Hepatocyte (in vitro differentiated cells): ENCODE data around the gene FARP2. TPM values are rescaled to one million over a fixed set of nuclear protein-coding genes. Genes with fewer than 3 reads are reported as not detected.

Source experiments
- DNase-seq: peaks from one replicate; pipeline ENCODE4 v3.0.0-alpha.2; 2016; ENCODE audit warnings: low spot score
- H2AFZ ChIP-seq: fragments of 200-600 bp; sonication (generic); 2 replicates; pipeline ENCODE4 v1.6.0; 2016; ENCODE audit warnings: antibody characterized with exemption, mild to moderate bottlenecking
- H3K27ac ChIP-seq: fragments of 200-600 bp; sonication (generic); 2 replicates; pipeline ENCODE4 v1.5.1; 2016; ENCODE audit warnings: mild to moderate bottlenecking
- H3K27me3 ChIP-seq: fragments of 200-600 bp; sonication (generic); 2 replicates; pipeline ENCODE4 v1.6.1; 2016
- H3K36me3 ChIP-seq: fragments of 200-600 bp; sonication (generic); replicated peaks from 2 replicates; pipeline ENCODE4 v1.5.1; 2016; ENCODE audit warnings: low read depth; ENCODE audit not compliant: insufficient read depth
- H3K4me1 ChIP-seq: fragments of 200-600 bp; sonication (generic); 2 replicates; pipeline ENCODE4 v1.5.1; 2016; ENCODE audit warnings: mild to moderate bottlenecking, moderate library complexity; ENCODE audit not compliant: insufficient read depth
- H3K4me2 ChIP-seq: fragments of 200-600 bp; sonication (generic); 2 replicates; pipeline ENCODE4 v1.6.0; 2016
- H3K4me3 ChIP-seq: fragments of 200-600 bp; sonication (generic); 2 replicates; pipeline ENCODE4 v1.5.1; 2016; ENCODE audit warnings: mild to moderate bottlenecking
- H3K79me2 ChIP-seq: fragments of 200-600 bp; sonication (generic); 2 replicates; pipeline ENCODE4 v1.6.0; 2017; ENCODE audit warnings: mild to moderate bottlenecking
- H3K9me2 ChIP-seq: fragments of 200-600 bp; sonication (generic); replicated peaks from 2 replicates; pipeline ENCODE4 v1.6.0; 2017; ENCODE audit warnings: mild to moderate bottlenecking; ENCODE audit not compliant: insufficient read depth
- H3K9me3 ChIP-seq: fragments of 200-600 bp; sonication (generic); 2 replicates; pipeline ENCODE4 v1.5.1; 2016; ENCODE audit warnings: low read depth, mild to moderate bottlenecking
- H4K20me1 ChIP-seq: fragments of 200-600 bp; sonication (generic); 2 replicates; pipeline ENCODE4 v1.6.0; 2016; ENCODE audit warnings: mild to moderate bottlenecking; ENCODE audit not compliant: insufficient read depth, poor library complexity, severe bottlenecking
- EZH2 ChIP-seq: fragments of 200-600 bp; sonication (generic); IDR thresholded peaks from 2 replicates; pipeline ENCODE4 v1.6.1; 2016; ENCODE audit warnings: antibody characterized with exemption, mild to moderate bottlenecking, borderline replicate concordance
- EZH2phosphoT487 ChIP-seq: fragments of 200-600 bp; sonication (generic); IDR thresholded peaks from one replicate; pipeline ENCODE4 v1.6.1; 2018; ENCODE audit warnings: antibody characterized with exemption, mild to moderate bottlenecking, low read depth, moderate library complexity; ENCODE audit not compliant: unreplicated experiment, severe bottlenecking
- WGBS: methylation state at CpG from one replicate; pipeline ENCODE4 v1.1.6; 2016; ENCODE audit warnings: low lambda C conversion rate; ENCODE audit errors: missing lambda C conversion rate; 5-methylcytosine and 5-hydroxymethylcytosine counted together
- polyA plus RNA-seq: library from polyadenylated mRNA; unstranded; fragments of >200 nt; fragmentation: Nextera tagmentation; extraction: Ambion mirVana; gene quantifications from 2 replicates; pipeline ENCODE4 v1.2.1, GENCODE V29; 2016
- total RNA-seq: library from RNA; depleted of rRNA; stranded (reverse); fragments of >200 nt; gene quantifications from 2 replicates; pipeline ENCODE4 v1.2.3, GENCODE V29; 2014
- TF ChIP-seq, protein P1 (sequence below): fragments of 200-600 bp; sonication (generic); IDR thresholded peaks from 2 replicates; pipeline ENCODE4 v1.5.1; 2016; ENCODE audit warnings: antibody characterized with exemption, mild to moderate bottlenecking; ENCODE audit not compliant: poor library complexity

The FARP2 gene
- total and polyA plus RNA-seq, 2 experiments from 2014 or later, result 29.1 to 29.6 TPM

DNA sequence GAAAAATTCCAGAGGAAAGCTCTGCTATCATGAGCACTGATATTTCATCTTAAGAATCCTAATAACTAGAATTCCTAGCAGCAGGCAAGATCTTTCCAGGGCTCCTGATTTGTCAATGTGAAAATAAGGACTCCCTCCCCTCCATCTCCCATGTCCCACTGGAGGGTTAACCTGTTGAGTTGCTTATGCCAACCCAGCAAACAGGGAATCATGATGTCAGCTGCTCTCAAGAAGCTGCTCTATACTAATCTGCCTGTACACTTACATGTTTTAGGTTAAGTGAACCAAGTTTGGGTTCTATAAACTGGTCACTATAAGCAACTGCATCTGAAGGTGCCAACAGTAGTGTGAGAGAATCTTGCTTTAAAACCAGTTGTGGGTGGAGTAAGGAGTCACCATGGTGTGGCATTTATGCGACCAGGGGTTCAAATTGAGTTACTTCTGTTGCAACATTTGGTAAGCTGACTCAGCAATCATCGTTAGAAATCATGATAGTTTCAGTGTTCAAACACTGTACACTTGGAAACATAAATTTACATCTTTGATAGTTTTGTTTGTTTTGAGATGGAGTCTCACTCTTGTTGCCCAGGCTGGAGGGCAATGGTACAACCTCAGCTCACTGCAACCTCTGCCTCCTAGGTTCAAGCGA is 98.9 kb downstream of the FARP2 start:
- no peaks in the 10 kb centered on the region for H4K20me1 ChIP-seq
- no peaks in the 10 kb centered on the region for H3K27me3 ChIP-seq
- WGBS, result 92% methylated on average over 3 of the region's 3 CpGs
- H3K36me3 ChIP-seq, result no peaks in the 10 kb centered on the region
- H3K9me3 ChIP-seq, result no peaks in the 10 kb centered on the region
- no peak overlapping the region for H3K4me3 ChIP-seq
- H3K79me2 ChIP-seq, result no peaks in the 10 kb centered on the region
- no peak overlapping the region for H3K4me2 ChIP-seq
- H3K27ac ChIP-seq, result no peak overlapping the region
- no peaks in the 10 kb centered on the region for H3K9me2 ChIP-seq
- H2AFZ ChIP-seq, result no peak overlapping the region
- no peaks in the 10 kb centered on the region for H3K4me1 ChIP-seq
- no peak for DNase-seq
- TF ChIP-seq EZH2phosphoT487 (no peak), EZH2 (no peak)
- TF ChIP-seq, protein P1, sequence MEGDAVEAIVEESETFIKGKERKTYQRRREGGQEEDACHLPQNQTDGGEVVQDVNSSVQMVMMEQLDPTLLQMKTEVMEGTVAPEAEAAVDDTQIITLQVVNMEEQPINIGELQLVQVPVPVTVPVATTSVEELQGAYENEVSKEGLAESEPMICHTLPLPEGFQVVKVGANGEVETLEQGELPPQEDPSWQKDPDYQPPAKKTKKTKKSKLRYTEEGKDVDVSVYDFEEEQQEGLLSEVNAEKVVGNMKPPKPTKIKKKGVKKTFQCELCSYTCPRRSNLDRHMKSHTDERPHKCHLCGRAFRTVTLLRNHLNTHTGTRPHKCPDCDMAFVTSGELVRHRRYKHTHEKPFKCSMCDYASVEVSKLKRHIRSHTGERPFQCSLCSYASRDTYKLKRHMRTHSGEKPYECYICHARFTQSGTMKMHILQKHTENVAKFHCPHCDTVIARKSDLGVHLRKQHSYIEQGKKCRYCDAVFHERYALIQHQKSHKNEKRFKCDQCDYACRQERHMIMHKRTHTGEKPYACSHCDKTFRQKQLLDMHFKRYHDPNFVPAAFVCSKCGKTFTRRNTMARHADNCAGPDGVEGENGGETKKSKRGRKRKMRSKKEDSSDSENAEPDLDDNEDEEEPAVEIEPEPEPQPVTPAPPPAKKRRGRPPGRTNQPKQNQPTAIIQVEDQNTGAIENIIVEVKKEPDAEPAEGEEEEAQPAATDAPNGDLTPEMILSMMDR, result no peak

GRCh38 chr2:241456546-241456945 is 100.5 kb downstream of the FARP2 start:
- H3K36me3 ChIP-seq, result no peaks in the 10 kb centered on the region
- H3K4me3 ChIP-seq, result no peak overlapping the region
- no peaks in the 10 kb centered on the region for H3K79me2 ChIP-seq
- H3K9me3 ChIP-seq, result no peaks in the 10 kb centered on the region
- no peak overlapping the region for H3K4me2 ChIP-seq
- H4K20me1 ChIP-seq, result no peaks in the 10 kb centered on the region
- no peak overlapping the region for H2AFZ ChIP-seq
- H3K27ac ChIP-seq, result no peak overlapping the region
- no peaks in the 10 kb centered on the region for H3K27me3 ChIP-seq
- TF ChIP-seq EZH2phosphoT487, result no peak
- TF ChIP-seq, protein P1, result no peak
- no peaks in the 10 kb centered on the region for H3K4me1 ChIP-seq
- WGBS, result 79% methylated on average over 11 of the region's 11 CpGs
- no peaks in the 10 kb centered on the region for H3K9me2 ChIP-seq
- no peak for DNase-seq

DNA sequence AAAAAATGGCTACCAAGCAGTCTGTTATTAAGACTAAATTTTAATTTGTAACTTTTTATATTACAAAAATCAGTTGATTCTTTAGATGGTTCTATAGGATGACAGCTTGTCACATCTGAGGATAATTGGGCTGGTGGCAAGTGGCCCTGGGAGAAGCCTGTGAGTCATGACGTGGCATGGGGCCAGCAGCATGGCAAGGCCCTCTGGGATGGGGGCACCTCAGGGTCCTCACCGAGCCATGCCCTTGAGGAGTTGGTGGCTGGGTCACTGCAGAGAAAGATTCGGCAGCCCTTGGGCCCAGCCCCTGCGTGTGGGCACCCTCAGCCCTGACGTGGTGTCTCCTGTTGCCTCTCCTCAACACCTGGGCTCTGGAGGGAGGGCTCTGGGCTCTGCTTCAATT is 102.6 kb downstream of the FARP2 start:
- DNase-seq, result no peak
- Histone ChIP-seq H3K79me2 (no peaks in the 10 kb centered on the region), H4K20me1 (no peaks in the 10 kb centered on the region), H3K4me2 (no peak overlapping the region), H3K36me3 (no peaks in the 10 kb centered on the region), H2AFZ (no peak overlapping the region), H3K9me3 (no peaks in the 10 kb centered on the region), H3K27me3 (no peaks in the 10 kb centered on the region), H3K9me2 (no peaks in the 10 kb centered on the region), H3K4me3 (no peak overlapping the region), H3K27ac (no peak overlapping the region), H3K4me1 (no peaks in the 10 kb centered on the region)
- TF ChIP-seq EZH2 (no peak), EZH2phosphoT487 (no peak)
- TF ChIP-seq, protein P1, result no peak
- 92% methylated on average over 5 of the region's 5 CpGs for WGBS

- WGBS, result 90% methylated on average over 13 of the region's 13 CpGs
- no peak overlapping the region for H2AFZ ChIP-seq
- H3K36me3 ChIP-seq, result no peaks in the 10 kb centered on the region
- no peaks in the 10 kb centered on the region for H4K20me1 ChIP-seq
- no peak for DNase-seq
- no peaks in the 10 kb centered on the region for H3K9me2 ChIP-seq
- no peaks in the 10 kb centered on the region for H3K4me1 ChIP-seq
- no peak overlapping the region for H3K4me2 ChIP-seq
- H3K4me3 ChIP-seq, result no peak overlapping the region
- H3K27ac ChIP-seq, result no peak overlapping the region
- no peaks in the 10 kb centered on the region for H3K9me3 ChIP-seq
- no peaks in the 10 kb centered on the region for H3K27me3 ChIP-seq
- TF ChIP-seq, protein P1, result no peak
- TF ChIP-seq EZH2phosphoT487 (no peak), EZH2 (no peak)
- H3K79me2 ChIP-seq, result no peaks in the 10 kb centered on the region
These were observed 103.4 kb downstream of the FARP2 start for GRCh38 chr2:241459520-241459919.
